Skeletal muscle satellite cell (primary cell): ENCODE data around the gene ADNP.
A peak's percentile ranks its signal among the peaks of the same experiment; 100 is the strongest.

Source experiments
- H3K27me3 ChIP-seq: 2 replicates; pipeline ENCODE4 v1.7.0; 2013; ENCODE audit warnings: low read length; ENCODE audit not compliant: control insufficient read depth, insufficient read depth
- H3K36me3 ChIP-seq: 2 replicates; pipeline ENCODE4 v1.7.0; 2013; ENCODE audit warnings: mild to moderate bottlenecking, control low read depth, low read length; ENCODE audit not compliant: insufficient read depth
- H3K4me1 ChIP-seq: 2 replicates; pipeline ENCODE4 v1.7.0; 2013; ENCODE audit warnings: low read length; ENCODE audit not compliant: control insufficient read depth, insufficient read depth
- H3K4me2 ChIP-seq: 2 replicates; pipeline ENCODE4 v1.7.0; 2013; ENCODE audit warnings: mild to moderate bottlenecking, low read length
- H3K4me3 ChIP-seq: 2 replicates; pipeline ENCODE4 v1.7.0; 2013; ENCODE audit warnings: low read length
- H3K9ac ChIP-seq: 2 replicates; pipeline ENCODE4 v1.7.0; 2013; ENCODE audit warnings: mild to moderate bottlenecking, low read depth, low read length, moderate library complexity
- H3K9me3 ChIP-seq: replicated peaks from 2 replicates; pipeline ENCODE4 v1.7.0; 2013; ENCODE audit warnings: mild to moderate bottlenecking, control low read depth, low read length

Gene ADNP

DNA sequence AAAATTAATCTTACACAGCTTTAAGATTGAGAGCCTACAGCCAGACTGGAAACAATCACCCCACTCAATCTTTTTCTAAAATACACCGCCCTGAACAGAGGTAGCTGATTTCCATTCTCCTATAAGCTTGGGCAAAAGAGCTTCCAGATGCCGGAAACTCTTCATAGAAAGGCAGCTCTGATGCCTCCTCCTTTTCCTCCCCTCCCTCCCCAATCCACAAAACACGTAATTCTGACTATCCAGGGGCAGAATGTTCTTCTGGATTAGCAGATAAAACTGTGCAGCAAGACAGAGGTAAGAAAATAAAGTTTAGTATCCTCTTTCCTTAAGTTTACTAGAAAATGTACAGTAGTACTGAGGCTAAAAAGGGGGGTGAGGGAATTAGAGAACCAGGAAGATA lies 15.8 kb downstream of the ADNP start:
- Histone ChIP-seq H3K27me3 (no peaks in the 10 kb centered on the region), H3K36me3 (peaks cover 4% of the 10 kb centered on the region), H3K9me3 (no peaks in the 10 kb centered on the region), H3K4me1 (peaks cover 89% of the 10 kb centered on the region), H3K4me2 (peak overlapping the region; percentile 53), H3K9ac (peak overlapping the region; percentile 12), H3K4me3 (no peak overlapping the region)

- no peaks in the 10 kb centered on the region for H3K9me3 ChIP-seq
- peaks cover 78% of the 10 kb centered on the region for H3K4me1 ChIP-seq
- peaks cover 4% of the 10 kb centered on the region for H3K36me3 ChIP-seq
- no peak overlapping the region for H3K4me3 ChIP-seq
- peak overlapping the region; percentile 3 for H3K9ac ChIP-seq
- peak overlapping the region; percentile 30 for H3K4me2 ChIP-seq
- H3K27me3 ChIP-seq, result no peaks in the 10 kb centered on the region
Observed at GRCh38 chr20:50913690-50914375, 17.4 kb downstream of the ADNP start.

GRCh38 chr20:50911716-50912115 lies 19.5 kb downstream of the ADNP start:
- Histone ChIP-seq H3K4me2 (no peak overlapping the region), H3K4me1 (peaks cover 57% of the 10 kb centered on the region), H3K27me3 (no peaks in the 10 kb centered on the region), H3K4me3 (no peak overlapping the region), H3K9me3 (no peaks in the 10 kb centered on the region), H3K36me3 (peaks cover 7% of the 10 kb centered on the region), H3K9ac (no peak overlapping the region)

DNA sequence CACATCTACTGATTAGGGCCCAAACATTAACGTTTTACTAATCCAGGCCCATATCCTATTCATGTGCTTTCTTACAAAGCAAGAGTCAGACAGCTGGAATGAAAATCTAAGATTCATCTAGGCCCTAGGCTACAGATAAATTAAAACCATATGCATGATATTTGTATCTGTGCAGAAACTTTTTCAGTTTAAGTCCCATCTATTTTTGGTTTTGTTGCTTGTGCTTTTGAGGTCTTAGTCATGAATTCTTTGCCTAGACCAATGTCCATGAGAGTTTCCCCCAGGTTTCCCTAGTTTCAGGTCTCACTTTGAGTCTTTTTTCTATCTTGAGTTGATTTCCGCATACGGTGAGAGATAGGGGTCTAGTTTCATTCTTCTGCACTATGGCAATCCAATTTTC lies 20.2 kb downstream of the ADNP start:
- H3K4me1 ChIP-seq, result peaks cover 50% of the 10 kb centered on the region
- H3K4me3 ChIP-seq, result no peak overlapping the region
- H3K27me3 ChIP-seq, result no peaks in the 10 kb centered on the region
- no peak overlapping the region for H3K4me2 ChIP-seq
- peaks cover 7% of the 10 kb centered on the region for H3K36me3 ChIP-seq
- no peaks in the 10 kb centered on the region for H3K9me3 ChIP-seq
- no peak overlapping the region for H3K9ac ChIP-seq

DNA sequence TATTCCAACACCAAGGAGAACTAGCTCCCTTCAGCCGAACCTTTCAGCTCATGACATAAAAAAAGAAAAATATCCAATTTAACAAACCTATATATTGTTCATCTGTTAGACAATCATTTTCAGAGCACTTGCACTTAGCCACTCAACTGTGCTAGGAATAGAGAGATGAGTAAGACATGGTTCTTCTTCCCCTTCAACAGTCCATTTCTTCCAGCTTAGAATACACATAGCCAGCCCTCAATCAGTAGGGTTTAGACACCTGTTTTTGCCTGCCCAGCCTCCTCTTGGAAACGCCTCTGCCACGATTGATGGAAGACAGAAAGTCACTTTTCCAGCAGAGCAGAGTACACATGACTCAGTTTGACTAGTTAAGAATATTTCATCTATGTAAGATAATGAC lies 21.8 kb downstream of the ADNP start:
- no peak overlapping the region for H3K4me2 ChIP-seq
- H3K4me3 ChIP-seq, result no peak overlapping the region
- no peaks in the 10 kb centered on the region for H3K9me3 ChIP-seq
- no peak overlapping the region for H3K9ac ChIP-seq
- no peaks in the 10 kb centered on the region for H3K27me3 ChIP-seq
- peaks cover 34% of the 10 kb centered on the region for H3K4me1 ChIP-seq
- H3K36me3 ChIP-seq, result peaks cover 10% of the 10 kb centered on the region

DNA sequence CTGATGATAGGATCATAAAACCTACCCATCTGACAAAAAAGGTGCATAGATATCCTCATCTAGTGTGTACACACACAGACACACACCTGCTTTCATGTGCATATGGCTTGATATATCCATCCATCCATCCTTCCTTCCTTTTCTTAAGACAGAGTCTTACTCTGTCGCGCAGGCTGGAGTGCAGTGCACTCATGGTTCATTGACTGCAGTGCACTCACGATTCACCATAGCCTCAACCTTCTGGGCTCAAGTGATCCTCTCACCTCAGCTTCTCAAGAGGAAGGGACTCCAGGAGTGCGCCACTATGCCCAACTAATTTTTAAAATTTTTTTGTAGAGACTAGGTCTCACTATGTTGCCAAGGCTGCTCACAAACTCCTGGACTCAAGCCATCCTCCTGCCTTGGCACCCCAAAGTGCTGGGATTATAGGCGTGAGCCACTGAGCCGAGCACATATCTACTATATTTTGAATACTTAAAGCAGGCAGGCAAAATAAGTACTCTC lies 27.1 kb downstream of the ADNP start:
- Histone ChIP-seq H3K27me3 (no peaks in the 10 kb centered on the region), H3K4me3 (no peak overlapping the region), H3K4me1 (no peaks in the 10 kb centered on the region), H3K36me3 (peaks cover 45% of the 10 kb centered on the region), H3K9ac (no peak overlapping the region), H3K9me3 (no peaks in the 10 kb centered on the region), H3K4me2 (no peak overlapping the region)

DNA sequence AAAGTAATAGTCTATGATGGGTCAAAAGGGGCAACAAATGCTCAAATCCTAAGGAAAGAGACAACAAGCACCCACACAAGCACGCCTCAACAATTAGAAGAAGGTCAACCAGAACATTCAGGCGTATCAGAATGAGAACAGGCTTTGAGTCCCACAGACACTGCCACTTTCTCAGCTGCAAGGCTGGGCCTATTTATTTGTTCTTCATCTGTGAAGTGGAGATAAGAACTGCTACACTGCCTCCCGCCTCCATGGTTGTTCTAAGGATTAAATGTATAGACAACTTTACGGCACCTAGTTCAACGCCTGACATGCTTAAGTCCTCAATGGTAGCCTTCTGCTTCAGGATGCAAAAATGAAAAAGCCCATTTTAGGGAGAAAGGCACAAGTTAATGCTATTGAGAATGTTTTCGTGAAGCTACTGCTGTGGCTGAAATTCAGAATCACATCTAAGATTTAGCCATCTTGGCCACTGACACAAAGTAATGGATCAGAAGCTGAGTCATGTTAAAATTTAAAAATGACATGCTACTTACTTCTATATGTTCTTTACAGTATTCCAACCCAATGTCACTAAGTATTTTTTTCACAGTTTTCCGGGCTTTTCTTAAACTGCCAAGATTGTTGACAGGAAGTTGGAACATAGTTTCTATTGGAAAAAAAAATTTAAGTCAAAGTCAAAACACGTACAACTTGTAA lies 27.7 kb downstream of the ADNP start:
- no peaks in the 10 kb centered on the region for H3K27me3 ChIP-seq
- H3K36me3 ChIP-seq, result peaks cover 51% of the 10 kb centered on the region
- H3K9me3 ChIP-seq, result no peaks in the 10 kb centered on the region
- H3K4me2 ChIP-seq, result no peak overlapping the region
- H3K4me1 ChIP-seq, result no peaks in the 10 kb centered on the region
- no peak overlapping the region for H3K9ac ChIP-seq
- no peak overlapping the region for H3K4me3 ChIP-seq

GRCh38 chr20:50901301-50901700 lies 29.9 kb downstream of the ADNP start:
- peaks cover 68% of the 10 kb centered on the region for H3K36me3 ChIP-seq
- H3K9ac ChIP-seq, result no peak overlapping the region

GRCh38 chr20:50900261-50900660 lies 31.0 kb downstream of the ADNP start:
- Histone ChIP-seq H3K9me3 (no peaks in the 10 kb centered on the region), H3K4me3 (no peak overlapping the region), H3K36me3 (peaks cover 66% of the 10 kb centered on the region), H3K27me3 (no peaks in the 10 kb centered on the region), H3K4me2 (no peak overlapping the region), H3K4me1 (no peaks in the 10 kb centered on the region), H3K9ac (no peak overlapping the region)

More at GRCh38 chr20:50901301-50901700, 29.9 kb downstream of the ADNP start:
- H3K9me3 ChIP-seq, result no peaks in the 10 kb centered on the region
- no peak overlapping the region for H3K4me2 ChIP-seq
- no peaks in the 10 kb centered on the region for H3K4me1 ChIP-seq
- H3K27me3 ChIP-seq, result no peaks in the 10 kb centered on the region
- H3K4me3 ChIP-seq, result no peak overlapping the region

DNA sequence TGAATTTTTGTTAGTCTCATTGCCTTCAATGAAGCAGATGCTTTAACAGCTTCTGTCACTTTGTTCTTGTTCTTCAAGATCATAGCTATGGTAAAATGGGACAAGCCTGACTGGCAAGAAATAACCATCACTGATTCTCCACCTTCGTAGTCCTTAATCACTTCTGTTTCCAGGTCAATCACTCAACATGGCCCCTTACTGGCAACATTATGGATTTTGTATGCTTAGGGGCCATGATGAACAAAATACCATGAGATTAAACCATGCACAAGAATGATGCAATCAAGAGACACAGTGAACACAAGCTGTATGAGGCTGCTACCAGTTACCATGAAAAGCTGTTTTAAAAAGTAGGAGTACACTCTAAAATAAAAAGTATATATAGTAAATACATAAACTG lies 32.8 kb downstream of the ADNP start:
- Histone ChIP-seq H3K36me3 (peaks cover 75% of the 10 kb centered on the region), H3K9me3 (no peaks in the 10 kb centered on the region), H3K9ac (no peak overlapping the region)

DNA sequence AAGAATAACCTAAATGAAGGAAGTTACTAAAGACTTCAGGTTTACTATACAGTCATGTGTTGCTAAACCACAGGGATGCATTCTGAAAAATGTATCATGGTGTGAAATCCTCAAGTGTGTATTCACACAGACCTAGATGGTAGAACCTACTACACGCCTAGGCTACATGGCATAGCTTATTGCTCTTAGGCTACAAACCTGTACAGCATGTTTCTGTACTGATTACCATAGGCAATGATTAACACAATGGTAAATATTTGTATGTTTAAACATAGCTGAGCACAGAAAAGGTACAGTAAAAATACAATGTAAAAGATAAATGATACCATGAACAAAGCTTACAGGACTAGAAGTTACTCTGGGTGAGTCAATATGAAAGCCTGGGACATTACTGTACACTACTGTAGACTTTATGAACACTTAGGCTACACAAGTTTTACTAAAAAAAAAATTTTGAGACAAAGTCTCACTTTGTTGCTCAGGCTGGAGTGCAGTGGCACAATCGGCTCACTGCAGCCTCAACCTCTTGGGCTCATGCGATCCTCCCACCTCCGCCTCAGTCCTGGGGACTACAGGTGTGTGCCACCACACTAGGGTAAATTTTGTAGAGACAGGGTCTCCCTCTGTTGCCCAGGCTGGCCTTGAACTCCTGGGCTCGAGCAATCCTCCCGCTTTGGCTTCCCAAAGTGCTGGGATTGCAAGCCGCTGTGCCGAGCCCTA lies 36.0 kb downstream of the ADNP start:
- Histone ChIP-seq H3K36me3 (peaks cover 78% of the 10 kb centered on the region), H3K4me1 (peaks cover 3% of the 10 kb centered on the region), H3K27me3 (no peaks in the 10 kb centered on the region), H3K4me3 (no peak overlapping the region), H3K9me3 (no peaks in the 10 kb centered on the region), H3K4me2 (no peak overlapping the region), H3K9ac (no peak overlapping the region)

More for the DNA sequence above, 32.8 kb downstream of the ADNP start:
- H3K4me3 ChIP-seq, result no peak overlapping the region
- no peak overlapping the region for H3K4me2 ChIP-seq
- H3K27me3 ChIP-seq, result no peaks in the 10 kb centered on the region
- no peaks in the 10 kb centered on the region for H3K4me1 ChIP-seq
